ENCODE results near the gene SHLD2.
"Not testable (repeated sequence)": the region's sequence is repeated elsewhere in the genome, so short reads cannot be mapped to it uniquely, and the experiment has no call there.

Gene SHLD2

DNA sequence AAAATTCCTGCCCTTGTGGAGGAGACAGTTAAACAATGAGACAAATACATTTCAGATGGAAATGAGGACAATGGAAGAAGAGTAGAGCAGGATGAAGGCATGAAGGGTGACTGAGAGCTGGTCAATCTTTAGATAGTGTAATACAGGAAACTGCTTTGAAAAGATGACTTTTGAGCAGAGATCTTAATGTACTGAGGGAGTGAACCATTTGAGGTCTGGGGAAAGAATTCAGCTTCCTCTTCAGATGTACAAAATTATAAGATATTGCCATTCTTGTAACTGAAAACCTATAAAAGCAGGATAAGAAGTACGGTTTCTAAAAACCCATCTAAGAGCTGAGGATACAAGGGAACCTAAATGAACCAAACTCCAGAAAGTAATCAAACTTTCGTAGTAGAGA is 38.9 kb downstream of the SHLD2 start:
- not testable (repeated sequence) for DNase-seq (ENCODE audit: extremely low spot score, insufficient read length, low read depth); FAIRE-seq

DNA sequence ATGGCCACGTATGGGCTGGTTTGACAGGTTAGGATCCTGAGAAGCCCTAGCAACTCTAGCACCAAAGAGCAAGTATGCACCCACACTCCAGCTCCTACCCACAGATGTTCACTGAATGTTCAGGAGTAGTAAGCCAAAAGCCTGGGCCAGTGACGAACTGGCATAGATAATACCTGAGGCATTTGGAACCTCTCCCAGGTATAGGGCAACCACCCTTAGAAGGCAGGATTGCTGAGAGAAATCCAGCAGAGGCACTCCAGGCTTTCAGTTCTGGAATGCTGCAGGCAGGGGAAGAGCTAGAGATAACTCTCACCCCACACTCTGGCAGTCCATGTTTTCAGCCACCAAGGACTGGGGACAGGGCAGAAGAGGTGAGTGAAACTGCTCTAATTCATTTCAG is 39.4 kb downstream of the SHLD2 start:
- DNase-seq (ENCODE audit: extremely low spot score, insufficient read length, low read depth); FAIRE-seq: not testable (repeated sequence)

DNA sequence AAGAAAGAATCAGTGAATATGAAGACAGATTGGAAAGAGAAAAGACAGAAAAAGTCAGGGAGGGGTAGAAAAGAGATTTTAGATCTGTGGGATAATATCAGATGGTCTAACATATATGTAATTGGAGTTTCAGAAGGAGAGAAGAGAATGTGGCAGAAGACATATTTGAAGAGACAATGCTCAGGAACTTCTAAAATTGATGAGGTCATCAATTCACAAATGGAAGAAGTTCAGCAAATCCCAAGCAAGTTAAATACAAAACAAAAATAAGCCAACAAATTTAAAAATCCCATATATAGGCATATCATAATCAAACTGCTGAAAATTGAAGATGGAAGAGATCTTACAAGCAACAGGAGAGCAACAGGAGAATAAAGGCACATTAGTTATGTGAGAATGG is 42.5 kb downstream of the SHLD2 start:
- not testable (repeated sequence) for FAIRE-seq; DNase-seq (ENCODE audit: extremely low spot score, insufficient read length, low read depth)

DNA sequence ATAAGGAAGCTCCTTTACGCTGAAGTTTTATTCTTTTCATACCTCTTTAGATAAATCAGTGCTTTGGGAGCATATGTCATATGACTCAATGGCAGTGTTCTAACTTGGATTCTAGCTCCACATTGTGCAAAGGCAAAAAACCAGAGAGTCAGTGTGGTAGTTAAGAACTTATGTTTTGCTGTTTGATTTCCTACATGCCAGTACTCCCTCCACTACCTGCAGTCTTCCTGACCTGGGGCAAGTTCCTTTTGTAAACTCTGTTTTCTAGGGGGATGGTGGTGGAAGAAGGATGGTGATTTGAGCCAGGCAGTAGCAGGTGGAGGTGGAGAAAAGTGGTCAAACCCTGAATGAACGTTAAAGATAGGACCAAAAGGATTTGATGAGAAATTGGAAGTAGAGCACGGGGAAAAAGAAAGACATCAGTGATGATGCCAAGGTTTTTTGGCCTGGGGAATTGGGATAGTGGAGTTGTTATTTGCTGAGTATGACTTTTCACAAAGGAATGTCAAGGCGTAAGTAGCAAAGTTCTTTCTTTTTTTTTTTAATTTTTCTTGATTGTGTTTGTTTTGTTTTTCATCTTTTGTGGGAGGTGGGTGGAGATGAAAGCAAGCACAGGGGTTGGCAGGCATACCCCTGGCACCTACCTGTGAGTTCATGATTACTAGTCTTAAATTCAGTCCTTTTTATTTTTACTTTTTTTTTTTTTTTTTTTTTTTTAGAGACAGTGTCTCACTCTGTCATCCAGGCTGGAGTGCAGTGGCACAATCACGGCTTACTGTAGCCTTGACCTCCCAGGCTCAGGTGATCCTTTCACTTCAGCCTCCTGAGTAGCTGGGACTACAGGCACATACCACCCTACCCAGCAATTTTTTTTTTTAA is 47.5 kb downstream of the SHLD2 start:
- FAIRE-seq; DNase-seq (ENCODE audit: extremely low spot score, insufficient read length, low read depth): not testable (repeated sequence)

- not testable (repeated sequence) for DNase-seq (ENCODE audit: extremely low spot score, insufficient read length, low read depth); FAIRE-seq
Observed at GRCh38 chr10:87143109-87143418, 48.1 kb downstream of the SHLD2 start.

DNA sequence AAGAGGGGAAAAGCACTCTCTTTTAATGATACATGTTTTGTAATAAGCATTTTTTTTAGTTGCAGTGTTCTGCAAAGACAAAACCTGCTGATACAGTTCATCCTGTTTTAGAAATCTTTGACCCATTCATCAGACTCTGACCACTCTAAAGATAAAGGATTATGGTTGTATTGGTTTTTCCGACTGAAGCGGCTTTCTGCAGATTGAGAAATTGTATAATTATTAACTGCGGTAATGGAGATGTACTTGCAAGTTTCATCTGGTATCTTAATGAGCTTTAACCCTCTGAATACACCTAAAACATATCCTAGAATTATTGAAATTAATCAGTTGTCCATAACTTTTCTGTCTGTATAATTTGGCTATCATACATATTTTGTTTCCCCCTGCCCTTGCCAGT is 50.6 kb downstream of the SHLD2 start:
- not testable (repeated sequence) for DNase-seq (ENCODE audit: extremely low spot score, insufficient read length, low read depth); FAIRE-seq

DNA sequence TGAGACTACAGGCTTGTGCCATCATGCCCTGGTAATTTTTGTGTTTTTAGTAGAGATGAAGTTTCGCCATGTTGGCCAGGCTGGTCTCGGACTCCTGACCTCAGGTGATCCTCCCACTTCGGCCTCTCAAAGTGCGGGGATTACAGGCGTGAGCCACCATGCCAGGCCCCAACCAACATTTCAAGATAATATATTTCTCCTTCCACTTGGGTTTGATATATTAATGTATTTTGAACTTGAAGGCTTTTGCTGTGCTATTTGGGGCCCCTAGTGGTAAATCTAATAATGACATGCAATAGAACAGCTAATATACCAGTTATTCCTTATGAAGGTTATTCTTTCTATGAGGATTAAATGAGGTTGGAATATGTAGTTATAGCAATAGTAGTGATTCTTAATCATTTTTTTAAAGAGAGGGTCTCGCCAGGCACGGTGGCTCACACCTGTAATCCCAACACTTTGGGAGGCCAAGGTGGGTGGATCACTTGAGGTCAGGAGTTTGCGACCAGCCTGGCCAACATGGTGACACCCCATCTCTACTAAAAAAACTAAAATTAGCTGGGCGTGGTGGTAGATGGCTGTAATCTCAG is 54.1 kb downstream of the SHLD2 start:
- not testable (repeated sequence) for DNase-seq (ENCODE audit: extremely low spot score, insufficient read length, low read depth); FAIRE-seq

- not testable (repeated sequence) for FAIRE-seq; DNase-seq (ENCODE audit: extremely low spot score, insufficient read length, low read depth)
Observed at GRCh38 chr10:87151516-87151915, 56.5 kb downstream of the SHLD2 start.

DNA sequence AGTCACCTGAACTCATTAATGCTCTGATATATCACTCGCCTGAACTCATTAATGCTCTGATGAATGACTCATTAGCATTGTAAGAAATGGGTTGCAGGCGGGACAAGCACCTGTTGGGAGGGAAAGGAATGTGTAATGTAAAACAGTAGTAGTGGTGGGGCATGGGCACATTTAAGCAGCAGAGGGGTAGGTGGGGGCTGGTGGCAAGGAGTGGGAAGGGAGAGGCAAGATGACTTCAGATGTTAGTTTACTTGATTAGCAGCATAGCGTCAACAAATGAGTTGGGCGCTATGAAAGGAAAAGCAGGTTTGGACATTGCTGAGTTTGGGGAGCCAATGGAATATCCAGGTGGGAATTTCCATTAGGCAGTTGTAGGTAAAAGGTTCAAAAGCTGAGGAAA is 61.8 kb downstream of the SHLD2 start:
- FAIRE-seq; DNase-seq (ENCODE audit: extremely low spot score, insufficient read length, low read depth): not testable (repeated sequence)

- not testable (repeated sequence) for FAIRE-seq; DNase-seq (ENCODE audit: extremely low spot score, insufficient read length, low read depth)
Observed at GRCh38 chr10:87157821-87158220, 62.8 kb downstream of the SHLD2 start.

DNA sequence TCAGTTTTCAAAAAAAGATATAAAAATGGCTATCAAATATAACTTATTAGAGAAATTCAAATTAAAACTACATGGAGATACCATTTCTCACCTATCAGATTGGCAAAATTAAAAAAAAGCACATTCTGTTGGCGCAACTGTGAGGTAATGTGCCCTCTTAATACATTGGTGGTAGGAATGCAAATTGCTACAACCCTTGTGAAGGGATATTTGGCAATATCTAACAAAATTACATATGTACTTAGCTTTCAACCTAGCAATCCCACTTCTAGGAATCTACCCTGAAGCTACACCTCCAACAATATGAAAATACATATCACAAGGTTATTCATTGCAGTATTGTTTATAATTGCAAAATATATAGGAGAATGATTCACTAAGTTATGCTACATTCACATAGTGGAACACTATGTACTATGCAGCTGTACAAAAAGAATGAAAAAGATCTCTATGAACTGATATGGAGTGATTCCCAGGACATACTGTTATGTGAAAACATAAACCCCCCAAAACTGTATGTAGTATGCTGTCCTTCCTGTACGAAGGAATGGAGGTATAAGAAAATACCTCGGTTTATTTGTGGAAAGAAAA is 67.8 kb downstream of the SHLD2 start:
- DNase-seq (ENCODE audit: extremely low spot score, insufficient read length, low read depth); FAIRE-seq: not testable (repeated sequence)

- not testable (repeated sequence) for FAIRE-seq; DNase-seq (ENCODE audit: extremely low spot score, insufficient read length, low read depth)
Observed at GRCh38 chr10:87163414-87163813, 68.4 kb downstream of the SHLD2 start.

GRCh38 chr10:87169857-87170256 is 74.9 kb downstream of the SHLD2 start:
- not testable (repeated sequence) for FAIRE-seq; DNase-seq (ENCODE audit: extremely low spot score, insufficient read length, low read depth)

GRCh38 chr10:87170705-87171104 is 75.7 kb downstream of the SHLD2 start:
- FAIRE-seq = not testable (repeated sequence)

GRCh38 chr10:87171670-87172069 is 76.7 kb downstream of the SHLD2 start:
- FAIRE-seq; DNase-seq (ENCODE audit: extremely low spot score, insufficient read length, low read depth): not testable (repeated sequence)

More at GRCh38 chr10:87170705-87171104, 75.7 kb downstream of the SHLD2 start:
- not testable (repeated sequence) for DNase-seq (ENCODE audit: extremely low spot score, insufficient read length, low read depth)

DNA sequence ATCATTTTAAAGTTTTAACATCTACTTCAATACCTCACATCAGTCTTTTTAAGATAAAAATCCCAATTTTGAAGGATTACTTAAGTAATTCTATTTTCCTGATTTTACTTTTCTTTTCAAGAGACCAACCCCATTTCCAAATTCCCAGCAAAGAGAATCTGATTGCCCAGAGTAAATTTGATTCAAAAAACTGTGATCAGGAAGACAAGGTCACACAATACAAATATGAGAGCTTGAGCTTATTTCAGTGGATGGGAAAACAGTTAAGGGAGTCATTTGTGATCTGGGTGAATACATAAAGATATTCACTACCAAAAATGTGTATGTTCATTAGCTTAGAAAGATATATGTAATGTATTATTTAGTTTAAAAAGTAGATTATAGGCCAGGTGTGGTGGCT is 77.2 kb downstream of the SHLD2 start:
- not testable (repeated sequence) for FAIRE-seq; DNase-seq (ENCODE audit: extremely low spot score, insufficient read length, low read depth)

GRCh38 chr10:87177587-87177986 is 82.6 kb downstream of the SHLD2 start:
- FAIRE-seq = not testable (repeated sequence)

DNA sequence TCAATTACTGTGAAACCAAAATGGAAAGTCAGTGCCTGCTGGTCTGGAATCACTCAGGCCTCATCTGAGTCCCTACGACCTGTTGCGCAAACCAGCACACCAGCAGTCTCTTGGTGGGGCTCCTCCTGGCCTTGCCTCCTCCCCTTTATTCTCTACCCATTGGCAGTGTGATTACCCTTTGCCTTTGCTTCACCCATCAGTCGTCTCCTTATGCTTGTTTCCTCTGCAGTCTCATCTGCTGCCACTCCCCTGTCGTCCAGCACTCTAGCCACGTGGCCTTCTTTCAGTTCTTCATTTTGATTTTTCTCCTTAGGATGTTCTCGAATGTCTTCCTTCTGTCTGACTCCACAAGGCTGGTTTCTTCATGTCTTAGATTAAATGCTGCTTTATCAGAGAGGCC is 89.4 kb downstream of the SHLD2 start:
- not testable (repeated sequence) for FAIRE-seq; DNase-seq (ENCODE audit: extremely low spot score, insufficient read length, low read depth)

More at GRCh38 chr10:87177587-87177986, 82.6 kb downstream of the SHLD2 start:
- not testable (repeated sequence) for DNase-seq (ENCODE audit: extremely low spot score, insufficient read length, low read depth)

DNA sequence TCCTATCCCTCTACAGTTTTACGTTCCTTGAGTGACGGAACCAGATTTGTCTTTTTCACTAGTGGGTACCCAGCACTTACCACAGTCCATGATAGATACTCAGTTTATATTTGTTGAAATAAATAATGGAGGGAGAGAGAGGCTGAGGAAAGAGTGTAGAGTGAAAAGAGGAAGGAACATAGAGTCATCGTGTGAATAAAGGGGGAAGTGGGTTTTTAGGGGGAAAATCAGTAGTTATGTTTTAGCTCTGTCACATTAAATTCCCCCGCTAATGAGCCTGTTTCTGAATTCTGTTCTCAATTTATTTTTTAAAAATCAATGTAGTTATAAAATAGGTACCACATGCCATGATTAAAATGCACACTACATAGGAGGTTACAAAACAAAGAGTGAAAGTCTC is 91.0 kb downstream of the SHLD2 start:
- not testable (repeated sequence) for FAIRE-seq; DNase-seq (ENCODE audit: extremely low spot score, insufficient read length, low read depth)

DNA sequence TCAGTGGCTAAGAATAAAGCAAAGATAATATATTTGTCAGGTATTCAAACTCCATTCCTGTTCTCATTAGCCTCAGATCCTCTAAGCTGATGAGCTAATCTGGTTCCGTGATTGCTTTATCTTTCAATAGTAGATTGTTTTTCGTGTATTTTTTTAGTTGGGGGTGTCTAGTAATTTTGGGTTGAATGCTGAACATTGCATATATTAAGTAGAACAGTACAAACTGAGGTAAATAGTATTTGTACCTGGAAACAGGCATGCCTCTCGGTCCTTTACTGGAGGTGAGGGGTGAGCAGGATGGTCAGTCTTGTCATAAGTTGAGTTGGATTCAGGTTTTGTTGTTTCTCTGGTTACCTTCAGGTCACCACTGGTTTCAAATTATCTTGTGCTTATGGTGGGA is 92.6 kb downstream of the SHLD2 start:
- not testable (repeated sequence) for FAIRE-seq; DNase-seq (ENCODE audit: extremely low spot score, insufficient read length, low read depth)
